ENCODE measurements around the gene SIPA1L3. TPM values are rescaled to one million over a fixed set of nuclear protein-coding genes. Genes with fewer than 3 reads are reported as not detected.

The SIPA1L3 gene
- total and polyA plus RNA-seq, 9 of the 15 experiments (the other 6 are each of a cell fraction or from before 2014, with no cell fraction given), result 0.01 to 6.1 (median 2.5) TPM

GRCh38 chr19:37961198-37961597 lies 54.2 kb downstream of the SIPA1L3 start:
- TF ChIP-seq ZNF311 (CRISPR knock-in tag; IDR thresholded peaks at IDR 0.05), result no peak
- 0 out of 2 replicates have a peak, but pooled peaks have one; percentile 63 for TF ChIP-seq ZFP1 (CRISPR knock-in tag; IDR thresholded peaks at IDR 0.05)
- no peak for TF ChIP-seq HMGN3 (IDR thresholded peaks at IDR 0.05; ENCODE audit: borderline replicate concordance, extremely low read depth, insufficient read length, low read depth, low read length)
- Histone ChIP-seq H3K4me3 (no peak overlapping the region), H3K4me2 (ENCODE audit: insufficient read depth, low read length) (no peak overlapping the region), H3K9me3 (replicated peaks; ENCODE audit: control insufficient read depth, insufficient read depth, low read depth, low read length) (peaks cover 3% of the 10 kb centered on the region), H3K79me2 (ENCODE audit: control insufficient read depth, insufficient read depth, low read length) (no peaks in the 10 kb centered on the region), H4K20me1 (replicated peaks; ENCODE audit: control insufficient read depth, insufficient read depth, low read length) (0 out of 2 replicates have a peak, but pooled peaks cover under 1% of the 10 kb centered on the region), H2AFZ (ENCODE audit: low read depth, low read length) (no peak overlapping the region), H3K27me3 (ENCODE audit: control insufficient read depth in 2 of 2, insufficient read depth in 2 of 2, low read length in 2 of 2) (peaks cover 2 to 6% of the 10 kb centered on the region in 2 experiments; a peak in 3 of 5 replicates), H3K4me1 (replicated peaks in 1 of 2; ENCODE audit: control insufficient read depth in 2 of 2, insufficient read depth in 2 of 2, low read length in 2 of 2) (no peaks in the 10 kb centered on the region; a peak in 1 of 5 replicates), H3K9me1 (ENCODE audit: control insufficient read depth, insufficient read depth, low read length) (no peaks in the 10 kb centered on the region), H3K9ac (ENCODE audit: insufficient read depth in 1 of 2, low read depth in 2 of 2, low read length in 2 of 2) (no peak overlapping the region), H3K36me3 (ENCODE audit: control insufficient read depth, insufficient read depth, low read length) (no peaks in the 10 kb centered on the region), H3K27ac (ENCODE audit: extremely low read depth, low read depth, low read length) (no peak overlapping the region)
- 8% methylated on average over 4 of the region's 4 CpGs for WGBS (ENCODE audit: insufficient coverage, low coverage, missing lambda C conversion rate)
- intact Hi-C loops (cut with micrococcal nuclease) (no loop called here), in situ Hi-C loops (cut with MboI) (no loop called here)
- CTCF ChIA-PET (ENCODE audit: low intra/inter-chr PET ratio), result no interaction called here
- POLR2A ChIA-PET, result no interaction called here
- ATAC-seq, result no peak
- no peak for DNase-seq (ENCODE audit: extremely low read depth in 1 of 4, low spot score in 3 of 4)
- no peak for FAIRE-seq
- BruUV-seq (replicated peaks), result no TSS peak

GRCh38 chr19:37963190-37963936 lies 56.4 kb downstream of the SIPA1L3 start:
- ChIA-PET CTCF (ENCODE audit: low intra/inter-chr PET ratio) (no interaction called here), POLR2A (interaction anchor here (1.1 to 1.4 kb wide), 2 partner anchors 13 to 31 kb away, joined by 3 read pairs; no protein-coding TSS in a partner anchor)
- Histone ChIP-seq H3K27me3 (ENCODE audit: control insufficient read depth in 2 of 2, insufficient read depth in 2 of 2, low read length in 2 of 2) (peaks cover 4 to 15% of the 10 kb centered on the region in 2 experiments; a peak in 3 of 5 replicates), H3K9ac (ENCODE audit: insufficient read depth in 1 of 2, low read depth in 2 of 2, low read length in 2 of 2) (no peak overlapping the region), H3K4me1 (replicated peaks in 1 of 2; ENCODE audit: control insufficient read depth in 2 of 2, insufficient read depth in 2 of 2, low read length in 2 of 2) (no peaks in the 10 kb centered on the region; a peak in 1 of 5 replicates), H3K9me3 (replicated peaks; ENCODE audit: control insufficient read depth, insufficient read depth, low read depth, low read length) (peaks cover 3% of the 10 kb centered on the region), H2AFZ (ENCODE audit: low read depth, low read length) (no peak overlapping the region), H4K20me1 (replicated peaks; ENCODE audit: control insufficient read depth, insufficient read depth, low read length) (0 out of 2 replicates have a peak, but pooled peaks cover 5% of the 10 kb centered on the region), H3K4me2 (ENCODE audit: insufficient read depth, low read length) (no peak overlapping the region), H3K27ac (ENCODE audit: extremely low read depth, low read depth, low read length) (no peak overlapping the region), H3K4me3 (no peak overlapping the region), H3K36me3 (ENCODE audit: control insufficient read depth, insufficient read depth, low read length) (no peaks in the 10 kb centered on the region), H3K79me2 (ENCODE audit: control insufficient read depth, insufficient read depth, low read length) (no peaks in the 10 kb centered on the region), H3K9me1 (ENCODE audit: control insufficient read depth, insufficient read depth, low read length) (no peaks in the 10 kb centered on the region)
- in situ Hi-C loops (cut with MboI), result no loop called here
- FAIRE-seq (no peak), DNase-seq (ENCODE audit: extremely low read depth in 1 of 4, low spot score in 3 of 4) (no peak), ATAC-seq (no peak)
- intact Hi-C loops (cut with micrococcal nuclease), result no loop called here
- TF ChIP-seq ZNF444 (CRISPR knock-in tag; IDR thresholded peaks at IDR 0.05) (no peak), ZNF280B (CRISPR knock-in tag; IDR thresholded peaks at IDR 0.05) (no peak), GABPA (tag; conservative IDR thresholded peaks at IDR 0.05; ENCODE audit: low read depth) (no peak)
- 36% methylated on average over 4 of the region's 4 CpGs for WGBS (ENCODE audit: insufficient coverage, low coverage, missing lambda C conversion rate)
- no TSS peak for BruUV-seq (replicated peaks)

Measured in K562 (cell line).